HepG2 (cell line): ENCODE results near the gene COL9A3. TPM values are rescaled to one million over a fixed set of nuclear protein-coding genes. Genes with fewer than 3 reads are reported as not detected.

ENCODE experiments used
- ATAC-seq: fragments of 200-7000 bp; cut with Tn5 transposase; 3 replicates; pipeline ENCODE4 v1.9.1; 2020; ENCODE audit warnings: mild to moderate bottlenecking, moderate library complexity
- BruUV-seq: library from RNA; stranded (reverse); fragments of 400-500 nt; replicated peaks from 2 replicates; lab custom pipeline; 2021; lab: Mats Ljungman, UMichigan
- CTCF ChIA-PET: fragments of 300-600 bp; formaldehyde crosslinking; extraction: SDS; loops from one replicate; lab custom pipeline; 2021; ENCODE audit warnings: low total read pairs, inconsistent platforms, low intra/inter-chr PET ratio; lab: Yijun Ruan, JAX
- POLR2A ChIA-PET: fragments of 350-600 bp; sonication (Branson Sonifier 250); formaldehyde crosslinking; loops from one replicate; lab custom pipeline; 2020; ENCODE audit warnings: antibody characterized with exemption, inconsistent platforms; lab: Yijun Ruan, JAX
- DNase-seq: peaks from one replicate; pipeline ENCODE4 v3.0.0-alpha.2; 2015; ENCODE audit warnings: low spot score
- FAIRE-seq: peaks from 3 replicates; lab custom pipeline; 2011; peaks lifted over from hg19 to GRCh38; lab: Jason Lieb, UNC
- H2AFZ ChIP-seq: one replicate; pipeline ENCODE4 v1.6.1; 2011; ENCODE audit warnings: low read length, inconsistent platforms
- H3K27ac ChIP-seq: fragments of 300-600 bp; 3 replicates; pipeline ENCODE4 v1.8.0; 2011; ENCODE audit warnings: mixed run types, mild to moderate bottlenecking, mixed read lengths, low read length, inconsistent platforms; ENCODE audit not compliant: insufficient read depth; ENCODE audit errors: extremely low read length
- H3K27me3 ChIP-seq, 2 experiments: fragments of 200-600 bp in 1 of 2; 2 replicates in 1 of 2; 3 replicates in 1 of 2; pipeline versions ENCODE4 v1.6.0 to v1.8.0; 2011; ENCODE audit warnings: low read length in 2 of 2, mild to moderate bottlenecking in 2 of 2, moderate library complexity in 2 of 2, inconsistent platforms in 1 of 2; ENCODE audit not compliant: insufficient read depth in 2 of 2, control insufficient read depth in 1 of 2
- H3K36me3 ChIP-seq, 2 experiments: fragments of 200-600 bp in 1 of 2; replicated peaks in 1 of 2; 2 replicates in 1 of 2; 3 replicates in 1 of 2; pipeline versions ENCODE4 v1.5.1 to v1.8.0; 2011; ENCODE audit warnings: low read length in 2 of 2, inconsistent platforms in 1 of 2; ENCODE audit not compliant: insufficient read depth in 2 of 2, control insufficient read depth in 1 of 2
- H3K4me1 ChIP-seq: 2 replicates; pipeline ENCODE4 v1.5.1; 2012; ENCODE audit warnings: low read length, inconsistent platforms; ENCODE audit not compliant: insufficient read depth
- H3K4me2 ChIP-seq: 2 replicates; pipeline ENCODE4 v1.6.0; 2011; ENCODE audit warnings: low read depth, low read length, inconsistent platforms
- H3K4me3 ChIP-seq, 3 experiments: fragments of 200-600 bp in 1 of 3; sonication (generic), shearing (Covaris generic) in 1 of 3; replicated peaks in 1 of 3; 2 replicates each; pipeline ENCODE4 v1.5.1; 2011 to 2016; ENCODE audit warnings: low read length in 3 of 3, inconsistent platforms in 2 of 3, low read depth in 2 of 3, mild to moderate bottlenecking in 2 of 3, control low read depth in 1 of 3, mixed read lengths in 1 of 3; ENCODE audit not compliant: insufficient read depth in 1 of 3
- H3K79me2 ChIP-seq: one replicate; pipeline ENCODE4 v1.6.1; 2011; ENCODE audit warnings: low read length, inconsistent platforms; ENCODE audit not compliant: insufficient read depth
- H3K9ac ChIP-seq: 2 replicates; pipeline ENCODE4 v1.6.0; 2011; ENCODE audit warnings: mild to moderate bottlenecking, low read depth, low read length, inconsistent platforms; ENCODE audit not compliant: insufficient read depth
- H3K9me3 ChIP-seq: 2 replicates; pipeline ENCODE4 v1.5.1; 2012; ENCODE audit warnings: mild to moderate bottlenecking, low read length
- H4K20me1 ChIP-seq: 2 replicates; pipeline ENCODE4 v1.6.0; 2011; ENCODE audit warnings: inconsistent platforms, mild to moderate bottlenecking, low read length, moderate library complexity; ENCODE audit not compliant: insufficient read depth
- HNRNPH1 ChIP-seq: fragments of 200-400 bp; formaldehyde crosslinking; optimal IDR thresholded peaks from 2 replicates; pipeline ENCODE3; 2017; ENCODE audit warnings: mild to moderate bottlenecking, low read depth, low read length
- NONO ChIP-seq, 2 experiments: fragments of 450-650 bp in 1 of 2; sonication (generic) in 1 of 2; formaldehyde crosslinking in 1 of 2; IDR thresholded peaks in 1 of 2; conservative IDR thresholded peaks in 1 of 2; 2 replicates each; pipeline versions ENCODE4 v1.6.1 to v1.8.0; 2017 to 2022; ENCODE audit warnings: mild to moderate bottlenecking in 1 of 2, missing genetic modification reagents in 1 of 2, moderate library complexity in 1 of 2
- SALL2 ChIP-seq: sonication (generic); formaldehyde crosslinking; IDR thresholded peaks from 2 replicates; pipeline ENCODE4 v1.8.1; 2023; ENCODE audit warnings: mild to moderate bottlenecking, missing genetic modification reagents, inconsistent platforms
- SIN3A ChIP-seq: IDR thresholded peaks from 2 replicates; pipeline ENCODE4 v1.6.1; 2011; ENCODE audit warnings: low read depth, mild to moderate bottlenecking, control low read depth, low read length, borderline replicate concordance
- XBP1 ChIP-seq: sonication (generic); formaldehyde crosslinking; IDR thresholded peaks from 2 replicates; pipeline ENCODE4 v1.5.0; 2020; ENCODE audit warnings: missing genetic modification reagents
- ZNF263 ChIP-seq: sonication (generic); formaldehyde crosslinking; IDR thresholded peaks from 2 replicates; pipeline ENCODE4 v1.4.0; 2020; ENCODE audit warnings: missing genetic modification reagents
- WGBS: methylation state at CpG from one replicate; pipeline ENCODE4 v1.1.6; 2017; ENCODE audit warnings: low lambda C conversion rate; 5-methylcytosine and 5-hydroxymethylcytosine counted together
- in situ Hi-C: cut with HindIII; loops from 2 replicates; pipeline ENCODE4 v1.10.0; 2017; ENCODE audit warnings: low pct_unique_long_range_greater_than_20kb; ENCODE audit not compliant: extremely low pct_ligation_motif_present
- intact Hi-C: fragments of 100-400 bp; cut with micrococcal nuclease; formaldehyde crosslinking; loops from one replicate; pipeline ENCODE4 v1.10.0; 2022; ENCODE audit not compliant: unreplicated experiment
- polyA plus RNA-seq, 8 experiments: library from polyadenylated mRNA; depleted of rRNA in 3 of 8; stranded (reverse) in 7 of 8; unstranded in 1 of 8; fragments of >200 nt; fragmentation: Illumina TruSeq in 4 of 8; extraction: Trizol in 4 of 8; gene quantifications; 2 replicates each; pipeline versions ENCODE4 v1.2.1 to v1.2.3, GENCODE V29; 2011 to 2016; ENCODE audit warnings: low read depth in 4 of 8, missing spikeins in 1 of 8, mixed read lengths in 1 of 8; ENCODE audit not compliant: insufficient read depth in 1 of 8
- total RNA-seq, 5 experiments: library from RNA; depleted of rRNA; stranded (reverse); fragments of >200 nt; fragmentation: Illumina TruSeq; extraction: Trizol; gene quantifications; 2 replicates each; pipeline ENCODE4 v1.2.3, GENCODE V29; 2016; ENCODE audit warnings: low read depth in 1 of 5
- TF ChIP-seq, protein P1 (sequence below): sonication (generic); formaldehyde crosslinking; IDR thresholded peaks from 2 replicates; pipeline ENCODE4 v1.4.0; 2020; ENCODE audit warnings: missing genetic modification reagents
- TF ChIP-seq, protein P2 (sequence below): sonication (generic); formaldehyde crosslinking; IDR thresholded peaks from 2 replicates; pipeline ENCODE4 v1.4.0; 2020; ENCODE audit warnings: missing genetic modification reagents, borderline replicate concordance
- TF ChIP-seq, protein P3 (sequence below): sonication (generic); formaldehyde crosslinking; IDR thresholded peaks from 2 replicates; pipeline ENCODE4 v1.8.1; 2022; ENCODE audit warnings: mild to moderate bottlenecking, missing genetic modification reagents

The COL9A3 gene
- total and polyA plus RNA-seq, 2 of the 13 experiments (the other 11 are each of a cell fraction or from before 2014, with no cell fraction given) = 155 to 204 TPM

DNA sequence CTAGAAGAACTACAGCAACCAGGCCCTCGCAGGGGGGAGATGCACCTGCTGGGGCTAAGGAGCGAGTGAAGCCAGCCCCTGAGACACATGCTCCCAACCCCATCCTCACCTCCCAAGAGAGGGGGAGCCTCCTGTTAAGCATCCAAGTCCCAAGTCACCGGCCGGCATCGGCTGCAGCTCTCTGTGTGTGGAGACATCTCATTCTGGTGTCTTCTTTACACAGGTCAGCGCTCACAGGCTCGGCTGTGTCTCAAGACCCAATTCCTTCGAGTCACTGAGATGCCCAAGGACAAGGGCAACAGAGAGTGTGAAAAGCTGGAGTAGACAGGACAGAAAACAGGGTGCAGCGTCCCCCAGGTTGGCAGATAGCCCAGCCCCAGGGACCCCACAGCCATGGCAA lies 41.6 kb upstream of the COL9A3 start:
- CTCF ChIA-PET = no interaction called here
- POLR2A ChIA-PET = no interaction called here
- Histone ChIP-seq H3K4me3 (no peak overlapping the region; a peak in 1 of 6 replicates), H3K79me2 (no peaks in the 10 kb centered on the region), H3K4me1 (peaks cover 25% of the 10 kb centered on the region), H3K27ac (no peak overlapping the region), H3K27me3 (peaks cover 36 to 71% of the 10 kb centered on the region in 2 experiments), H3K9ac (no peak overlapping the region), H3K9me3 (no peaks in the 10 kb centered on the region), H3K4me2 (no peak overlapping the region; the same call in 1 of the 2 replicates), H4K20me1 (no peaks in the 10 kb centered on the region), H3K36me3 (no peaks in the 10 kb centered on the region), H2AFZ (no peak overlapping the region)
- no peak for FAIRE-seq
- no TSS peak for BruUV-seq
- no peak for DNase-seq
- in situ Hi-C loops (loop anchor here (10.0 to 25.0 kb wide), 2 partner anchors 90 to 263 kb away; no protein-coding TSS in a partner anchor), intact Hi-C loops (no loop called here)
- 22% methylated on average over 9 of the region's 9 CpGs for WGBS
- no peak for ATAC-seq
- TF ChIP-seq SIN3A = no peak

DNA sequence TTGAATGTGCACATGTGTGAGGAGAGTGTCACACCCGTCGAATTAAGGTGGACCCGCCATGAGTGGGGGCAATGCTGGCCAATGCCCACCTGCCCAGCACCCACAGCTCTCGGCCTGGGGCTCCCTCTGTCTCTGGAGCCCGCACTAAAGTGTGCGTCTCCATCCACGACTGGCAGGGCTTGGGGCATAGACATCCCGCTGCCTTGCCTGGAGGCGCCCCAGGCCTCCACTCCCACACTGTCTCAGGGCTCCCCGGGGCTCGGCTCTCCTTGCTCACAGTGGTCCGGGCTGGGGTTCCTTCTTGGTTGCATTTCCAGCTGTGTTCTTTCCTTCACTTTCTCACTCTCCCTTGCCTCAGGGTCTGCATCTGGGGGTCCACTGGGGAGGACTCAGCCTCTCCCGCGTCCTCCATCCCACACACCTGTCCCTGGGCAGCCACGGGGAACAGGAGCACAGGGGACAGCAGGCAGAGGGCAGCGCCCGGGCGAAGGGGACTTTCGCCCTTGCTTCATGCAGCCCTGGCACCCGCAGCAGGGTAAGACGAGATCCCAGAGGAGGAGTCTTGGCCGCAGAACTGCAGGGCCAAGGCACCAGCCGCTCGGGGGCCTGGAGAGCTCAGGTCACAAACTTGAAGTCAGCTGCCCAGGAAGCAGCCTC lies 40.7 kb upstream of the COL9A3 start:
- Histone ChIP-seq H2AFZ (no peak overlapping the region), H3K4me1 (peaks cover 26% of the 10 kb centered on the region), H3K27ac (no peak overlapping the region), H3K9ac (no peak overlapping the region; the same call in 1 of the 2 replicates), H3K4me3 (peak overlapping the region in 1 of 3 experiments; percentile 56; a peak in 2 of 6 replicates), H3K79me2 (no peaks in the 10 kb centered on the region), H3K4me2 (peak overlapping the region; percentile 57), H3K9me3 (no peaks in the 10 kb centered on the region), H4K20me1 (no peaks in the 10 kb centered on the region), H3K27me3 (peaks cover 30 to 71% of the 10 kb centered on the region in 2 experiments), H3K36me3 (no peaks in the 10 kb centered on the region)
- POLR2A ChIA-PET = no interaction called here
- 43% methylated on average over 24 of the region's 24 CpGs for WGBS
- CTCF ChIA-PET = no interaction called here
- BruUV-seq = no TSS peak
- no peak for DNase-seq
- in situ Hi-C loops = loop anchor here (10.0 to 25.0 kb wide), 2 partner anchors 91 to 264 kb away; no protein-coding TSS in a partner anchor
- intact Hi-C loops = no loop called here
- peak; percentile 7 for ATAC-seq
- no peak for FAIRE-seq
- TF ChIP-seq ZNF263 = peak; percentile 67
- TF ChIP-seq, protein P1, sequence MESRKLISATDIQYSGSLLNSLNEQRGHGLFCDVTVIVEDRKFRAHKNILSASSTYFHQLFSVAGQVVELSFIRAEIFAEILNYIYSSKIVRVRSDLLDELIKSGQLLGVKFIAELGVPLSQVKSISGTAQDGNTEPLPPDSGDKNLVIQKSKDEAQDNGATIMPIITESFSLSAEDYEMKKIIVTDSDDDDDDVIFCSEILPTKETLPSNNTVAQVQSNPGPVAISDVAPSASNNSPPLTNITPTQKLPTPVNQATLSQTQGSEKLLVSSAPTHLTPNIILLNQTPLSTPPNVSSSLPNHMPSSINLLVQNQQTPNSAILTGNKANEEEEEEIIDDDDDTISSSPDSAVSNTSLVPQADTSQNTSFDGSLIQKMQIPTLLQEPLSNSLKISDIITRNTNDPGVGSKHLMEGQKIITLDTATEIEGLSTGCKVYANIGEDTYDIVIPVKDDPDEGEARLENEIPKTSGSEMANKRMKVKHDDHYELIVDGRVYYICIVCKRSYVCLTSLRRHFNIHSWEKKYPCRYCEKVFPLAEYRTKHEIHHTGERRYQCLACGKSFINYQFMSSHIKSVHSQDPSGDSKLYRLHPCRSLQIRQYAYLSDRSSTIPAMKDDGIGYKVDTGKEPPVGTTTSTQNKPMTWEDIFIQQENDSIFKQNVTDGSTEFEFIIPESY = peak; percentile 9; the same call in 1 of the 2 replicates
- TF ChIP-seq, protein P2, sequence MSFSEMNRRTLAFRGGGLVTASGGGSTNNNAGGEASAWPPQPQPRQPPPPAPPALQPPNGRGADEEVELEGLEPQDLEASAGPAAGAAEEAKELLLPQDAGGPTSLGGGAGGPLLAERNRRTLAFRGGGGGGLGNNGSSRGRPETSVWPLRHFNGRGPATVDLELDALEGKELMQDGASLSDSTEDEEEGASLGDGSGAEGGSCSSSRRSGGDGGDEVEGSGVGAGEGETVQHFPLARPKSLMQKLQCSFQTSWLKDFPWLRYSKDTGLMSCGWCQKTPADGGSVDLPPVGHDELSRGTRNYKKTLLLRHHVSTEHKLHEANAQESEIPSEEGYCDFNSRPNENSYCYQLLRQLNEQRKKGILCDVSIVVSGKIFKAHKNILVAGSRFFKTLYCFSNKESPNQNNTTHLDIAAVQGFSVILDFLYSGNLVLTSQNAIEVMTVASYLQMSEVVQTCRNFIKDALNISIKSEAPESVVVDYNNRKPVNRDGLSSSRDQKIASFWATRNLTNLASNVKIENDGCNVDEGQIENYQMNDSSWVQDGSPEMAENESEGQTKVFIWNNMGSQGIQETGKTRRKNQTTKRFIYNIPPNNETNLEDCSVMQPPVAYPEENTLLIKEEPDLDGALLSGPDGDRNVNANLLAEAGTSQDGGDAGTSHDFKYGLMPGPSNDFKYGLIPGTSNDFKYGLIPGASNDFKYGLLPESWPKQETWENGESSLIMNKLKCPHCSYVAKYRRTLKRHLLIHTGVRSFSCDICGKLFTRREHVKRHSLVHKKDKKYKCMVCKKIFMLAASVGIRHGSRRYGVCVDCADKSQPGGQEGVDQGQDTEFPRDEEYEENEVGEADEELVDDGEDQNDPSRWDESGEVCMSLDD = 0 out of 2 replicates have a peak, but pooled peaks have one; percentile 31
- 0 out of 2 replicates have a peak, but pooled peaks have one; percentile 35 for TF ChIP-seq SALL2
- TF ChIP-seq XBP1 (CRISPR knock-in tag) = 0 out of 2 replicates have a peak, but pooled peaks have one; percentile 33
- no peak for TF ChIP-seq NONO (IDR thresholded peaks at IDR 0.05)
- TF ChIP-seq NONO (CRISPR knock-in tag; conservative IDR thresholded peaks at IDR 0.05) = no peak
- TF ChIP-seq, protein P3, sequence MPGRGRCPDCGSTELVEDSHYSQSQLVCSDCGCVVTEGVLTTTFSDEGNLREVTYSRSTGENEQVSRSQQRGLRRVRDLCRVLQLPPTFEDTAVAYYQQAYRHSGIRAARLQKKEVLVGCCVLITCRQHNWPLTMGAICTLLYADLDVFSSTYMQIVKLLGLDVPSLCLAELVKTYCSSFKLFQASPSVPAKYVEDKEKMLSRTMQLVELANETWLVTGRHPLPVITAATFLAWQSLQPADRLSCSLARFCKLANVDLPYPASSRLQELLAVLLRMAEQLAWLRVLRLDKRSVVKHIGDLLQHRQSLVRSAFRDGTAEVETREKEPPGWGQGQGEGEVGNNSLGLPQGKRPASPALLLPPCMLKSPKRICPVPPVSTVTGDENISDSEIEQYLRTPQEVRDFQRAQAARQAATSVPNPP = no peak
- TF ChIP-seq HNRNPH1 = no peak
